GM12892 (cell line): ENCODE data around the gene S100A14.

ENCODE experiments used
- POLR2A ChIP-seq: IDR thresholded peaks from 2 replicates; pipeline ENCODE4 v1.6.1; 2011; ENCODE audit warnings: low read depth, low read length, control low read depth
- POLR2AphosphoS5 ChIP-seq: IDR thresholded peaks from 2 replicates; pipeline ENCODE4 v1.6.1; 2011; ENCODE audit warnings: low read depth, low read length, control low read depth
- TAF1 ChIP-seq: IDR thresholded peaks from 2 replicates; pipeline ENCODE4 v1.6.1; 2011; ENCODE audit warnings: low read depth, mild to moderate bottlenecking, control low read depth, low read length, borderline replicate concordance

GRCh38 chr1:153652805-153653500, 36.8 kb upstream of the S100A14 start:
- TF ChIP-seq TAF1 (no peak), POLR2AphosphoS5 (no peak), POLR2A (no peak)
